HG02759 (cell line): ENCODE data around the gene SLF2.

Experiments used
- ATAC-seq: cut with Tn5 transposase; IDR thresholded peaks from one replicate; pipeline ENCODE4 v1.9.1; 2021; ENCODE audit warnings: mild to moderate bottlenecking, moderate library complexity; ENCODE audit not compliant: unreplicated experiment

Gene SLF2

GRCh38 chr10:100979791-100980272 lies 67.1 kb downstream of the SLF2 start:
- no peak for ATAC-seq

GRCh38 chr10:100980311-100980710 lies 67.5 kb downstream of the SLF2 start:
- no peak for ATAC-seq

DNA sequence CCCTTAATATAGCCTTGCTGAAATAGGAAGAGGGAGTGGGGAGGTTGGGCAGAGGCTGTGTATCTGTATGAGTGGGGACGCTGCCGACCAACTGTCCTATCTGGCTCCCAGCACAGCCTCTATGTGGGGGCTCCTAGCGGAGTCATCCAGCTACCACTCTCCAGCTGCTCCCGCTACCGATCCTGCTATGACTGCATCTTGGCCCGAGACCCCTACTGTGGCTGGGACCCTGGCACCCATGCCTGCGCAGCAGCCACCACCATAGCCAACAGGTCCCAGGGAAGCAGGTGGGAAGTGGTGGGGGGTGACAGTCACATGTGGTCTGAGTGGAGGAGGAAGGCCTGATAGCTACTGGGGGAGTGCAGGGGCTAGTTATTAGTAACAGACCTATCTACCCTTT lies 67.9 kb downstream of the SLF2 start:
- no peak for ATAC-seq

DNA sequence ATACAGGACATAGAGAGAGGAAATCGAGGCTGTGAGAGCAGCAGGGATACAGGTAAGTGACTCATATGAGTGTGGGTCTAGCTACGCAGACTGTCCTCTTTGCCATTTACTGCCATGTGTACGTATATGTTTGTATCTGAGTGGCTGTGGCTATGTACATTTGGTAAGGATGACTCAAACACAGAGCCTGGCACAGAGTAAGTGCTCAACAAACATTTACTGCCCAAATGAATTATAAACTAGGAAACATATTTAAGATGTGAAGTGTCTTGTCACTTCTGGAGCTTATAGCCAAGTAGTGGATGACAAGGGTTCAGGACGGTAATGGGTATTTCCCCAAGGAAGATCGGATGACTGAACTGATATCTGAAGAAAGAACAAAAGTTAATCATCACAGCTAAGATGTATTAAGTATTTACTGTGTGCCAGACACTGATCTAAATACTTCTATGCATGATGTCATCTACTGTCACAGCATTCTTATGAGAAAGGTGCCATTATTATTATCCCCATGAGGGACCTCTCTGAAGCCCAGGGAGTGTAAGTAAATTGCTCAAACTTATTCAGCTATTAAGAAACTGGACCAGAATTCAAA lies 68.5 kb downstream of the SLF2 start:
- no peak for ATAC-seq

DNA sequence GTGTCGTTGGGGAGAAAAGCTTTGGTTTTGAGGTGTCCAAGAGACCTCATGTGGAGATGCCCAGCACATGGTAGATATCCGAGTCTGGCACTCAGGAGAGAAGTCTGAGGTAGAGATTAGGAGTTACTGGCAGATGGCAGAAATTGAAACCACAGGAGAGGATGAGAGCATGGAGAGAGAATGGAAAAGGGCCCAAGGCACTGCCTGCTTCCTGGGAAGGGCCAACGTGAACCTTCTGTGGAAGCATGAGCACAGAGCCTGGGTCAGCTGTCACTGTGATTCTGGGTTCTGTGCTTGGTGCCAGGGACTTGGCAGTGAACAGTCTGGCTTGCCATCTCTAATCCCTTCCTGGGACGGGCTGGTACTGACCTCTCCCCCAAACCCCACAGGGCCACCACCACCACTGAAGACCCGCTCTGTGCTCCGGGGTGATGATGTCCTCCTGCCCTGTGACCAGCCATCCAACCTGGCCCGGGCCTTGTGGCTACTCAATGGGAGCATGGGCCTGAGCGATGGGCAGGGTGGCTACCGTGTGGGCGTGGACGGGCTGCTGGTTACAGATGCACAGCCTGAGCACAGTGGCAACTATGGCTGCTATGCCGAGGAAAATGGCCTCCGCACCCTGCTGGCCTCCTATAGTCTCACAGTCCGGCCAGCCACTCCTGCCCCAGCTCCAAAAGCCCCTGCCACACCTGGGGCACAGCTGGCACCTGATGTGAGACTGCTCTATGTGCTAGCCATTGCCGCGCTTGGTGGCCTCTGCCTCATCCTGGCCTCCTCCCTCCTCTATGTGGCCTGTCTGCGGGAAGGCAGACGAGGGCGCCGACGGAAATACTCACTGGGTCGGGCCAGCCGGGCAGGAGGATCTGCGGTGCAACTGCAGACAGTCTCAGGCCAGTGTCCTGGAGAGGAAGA lies 70.4 kb downstream of the SLF2 start:
- no peak for ATAC-seq

DNA sequence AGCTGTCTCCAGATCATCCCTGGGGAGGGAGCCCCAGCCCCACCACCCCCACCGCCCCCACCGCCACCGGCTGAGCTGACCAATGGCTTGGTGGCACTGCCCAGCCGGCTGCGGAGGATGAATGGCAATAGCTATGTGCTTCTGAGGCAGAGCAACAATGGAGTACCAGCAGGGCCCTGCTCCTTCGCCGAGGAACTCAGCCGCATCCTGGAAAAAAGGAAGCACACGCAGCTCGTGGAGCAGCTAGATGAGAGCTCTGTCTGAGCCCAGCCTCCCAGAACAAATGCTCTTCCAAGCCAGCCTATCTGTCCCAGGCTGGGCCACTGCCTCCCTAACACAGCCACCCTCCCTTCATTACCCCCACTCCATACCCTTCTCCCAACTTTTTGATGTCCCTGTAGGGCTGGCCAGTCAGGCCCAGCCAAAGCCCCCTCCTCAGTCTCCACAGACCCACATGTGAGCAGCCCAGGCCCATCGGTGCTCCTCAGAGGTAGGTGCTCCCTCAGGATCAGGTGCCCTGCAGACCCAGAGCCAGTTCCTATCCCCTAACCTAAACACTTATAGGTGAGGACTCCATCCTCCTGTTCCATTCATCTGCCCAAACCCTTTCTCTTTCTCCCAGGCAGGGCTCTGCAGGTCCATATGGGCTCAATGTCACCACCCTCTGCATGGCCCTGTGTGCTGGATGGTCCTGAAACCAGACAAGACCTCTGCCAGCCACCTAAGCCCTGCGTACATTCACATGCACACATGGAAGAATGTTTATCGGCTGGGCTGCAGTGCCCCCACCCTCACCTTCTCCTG lies 71.3 kb downstream of the SLF2 start:
- ATAC-seq = no peak

DNA sequence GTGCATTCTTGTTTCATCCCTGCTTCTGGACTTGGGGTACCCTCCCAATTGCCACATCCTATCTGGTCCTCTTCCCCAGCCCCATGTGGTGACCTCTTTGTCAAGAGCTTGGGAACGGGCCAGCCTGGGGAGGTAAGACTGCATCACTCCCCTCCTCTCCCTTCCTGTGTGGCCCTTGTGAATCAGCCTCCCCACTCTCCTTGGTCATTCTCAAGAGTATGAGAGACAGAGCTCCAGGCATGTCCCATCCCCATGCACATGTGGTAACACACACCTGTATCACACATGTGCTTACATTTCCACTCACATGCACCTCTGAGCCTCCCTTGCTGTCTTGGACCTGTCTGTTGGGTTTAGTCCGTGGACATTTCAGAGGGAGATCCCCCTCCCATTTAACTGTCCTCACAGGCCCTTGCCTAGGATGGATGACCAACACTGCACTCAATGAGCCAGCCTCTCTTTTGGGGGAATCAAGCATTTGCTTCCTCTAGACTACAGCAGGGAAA lies 72.0 kb downstream of the SLF2 start:
- ATAC-seq = no peak

DNA sequence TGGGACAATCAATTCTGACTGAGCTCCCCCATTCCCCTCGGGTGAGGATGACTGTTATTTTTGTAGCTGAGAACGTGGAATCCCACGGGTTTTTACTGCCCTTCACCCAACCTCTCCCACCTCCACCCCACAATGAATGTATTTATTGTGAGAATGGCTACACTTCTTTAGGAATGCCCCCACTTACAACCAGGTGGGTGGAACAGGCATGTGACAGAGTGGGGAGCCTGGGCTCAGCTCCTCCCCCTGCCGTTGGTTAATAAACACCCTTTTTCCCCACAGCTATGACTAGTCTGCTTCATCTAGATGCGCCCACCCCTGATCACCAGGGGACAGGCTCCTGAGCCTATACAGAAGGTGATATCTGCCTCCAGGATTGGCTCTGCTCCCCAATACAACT lies 72.6 kb downstream of the SLF2 start:
- no peak for ATAC-seq

DNA sequence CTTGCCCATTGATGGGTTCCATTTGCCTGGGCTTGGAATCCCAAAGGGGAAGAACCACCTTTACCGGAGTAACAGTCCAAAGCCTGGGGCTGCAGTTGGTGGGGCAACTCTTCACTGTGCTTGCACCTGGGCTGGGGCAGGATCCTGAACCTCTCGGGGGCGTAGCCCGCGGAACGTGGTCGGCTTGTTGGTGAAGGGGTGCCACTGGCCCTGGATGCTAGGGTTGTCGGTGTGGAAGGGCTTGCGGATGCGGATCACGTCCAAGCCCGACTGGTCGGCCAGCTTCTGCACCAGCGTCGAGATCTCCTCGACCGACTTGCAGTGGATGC lies 73.8 kb downstream of the SLF2 start:
- no peak for ATAC-seq

GRCh38 chr10:100986952-100987684 lies 74.4 kb downstream of the SLF2 start, which contains the start of the genes MRPL43 and TWNK:
MRPL43 (minus strand) TSS chr10:100987497; CDS start chr10:100987443, 54 bp downstream.
TWNK (plus strand) TSS chr10:100987543; CDS start chr10:100988211, 668 bp downstream.
- ATAC-seq = peak; percentile 90

DNA sequence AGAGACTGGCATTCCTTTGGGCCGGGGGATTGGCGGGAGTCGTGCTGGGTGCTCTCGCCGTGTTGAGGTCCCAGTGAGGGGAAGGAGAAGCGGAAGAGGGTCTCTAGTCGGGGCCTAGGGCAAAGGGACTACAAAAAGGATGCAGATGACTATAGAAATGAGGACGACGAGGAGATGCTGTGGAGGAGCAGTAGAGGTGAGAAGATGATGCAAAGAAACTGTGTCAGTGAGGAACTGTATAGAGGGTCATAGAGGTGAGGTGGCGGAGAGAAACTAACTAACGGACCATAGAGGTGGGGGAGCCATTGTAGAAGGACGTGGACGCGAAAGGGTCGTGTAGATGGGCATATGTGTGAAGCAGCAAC lies 74.9 kb downstream of the SLF2 start:
- no peak for ATAC-seq

- no peak for ATAC-seq
Observed at GRCh38 chr10:100988166-100988565, 75.4 kb downstream of the SLF2 start.

DNA sequence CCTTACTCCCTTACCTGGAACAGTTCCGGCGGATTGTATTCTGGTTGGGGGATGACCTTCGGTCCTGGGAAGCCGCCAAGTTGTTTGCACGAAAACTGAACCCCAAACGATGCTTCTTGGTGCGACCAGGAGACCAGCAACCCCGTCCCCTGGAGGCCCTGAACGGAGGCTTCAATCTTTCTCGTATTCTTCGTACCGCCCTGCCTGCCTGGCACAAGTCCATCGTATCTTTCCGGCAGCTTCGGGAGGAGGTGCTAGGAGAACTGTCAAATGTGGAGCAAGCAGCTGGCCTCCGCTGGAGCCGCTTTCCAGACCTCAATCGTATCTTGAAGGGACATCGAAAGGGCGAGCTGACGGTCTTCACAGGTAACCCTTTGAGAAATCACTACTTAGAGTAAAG lies 76.3 kb downstream of the SLF2 start:
- no peak for ATAC-seq

DNA sequence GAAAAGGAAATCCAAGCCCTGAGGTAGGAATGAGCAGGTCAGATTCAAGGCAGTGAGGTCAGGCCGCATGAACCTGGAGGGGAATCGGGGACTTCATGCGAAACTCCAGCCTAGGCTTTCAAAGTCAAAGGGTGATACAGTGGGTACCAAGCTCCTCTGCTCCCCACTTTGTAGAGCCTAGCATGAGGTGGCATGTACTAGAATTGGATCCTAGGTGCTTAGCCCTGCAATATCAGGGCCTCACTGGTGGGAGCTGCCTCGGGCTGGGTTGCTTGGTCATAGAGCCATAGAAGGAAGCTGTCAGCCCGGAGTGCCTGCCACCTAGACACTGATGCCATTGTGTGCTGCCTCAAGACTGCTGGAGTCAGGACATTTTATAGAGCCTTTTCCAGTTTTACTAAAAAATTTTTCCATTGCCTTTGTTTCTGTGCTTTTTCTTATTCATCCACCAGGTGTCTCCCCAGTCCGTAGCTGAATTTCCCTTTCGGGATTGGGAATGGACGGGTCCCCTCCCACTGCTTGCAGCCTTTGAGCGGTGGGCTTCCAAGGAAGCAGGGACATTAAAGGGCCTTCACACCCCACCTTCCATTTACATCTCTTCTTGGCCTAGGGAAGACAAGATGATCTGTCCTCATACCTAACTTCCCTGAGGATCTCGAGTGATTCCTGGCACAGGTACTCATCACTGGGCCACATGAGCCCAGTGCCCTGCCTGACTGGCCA lies 81.4 kb downstream of the SLF2 start:
- ATAC-seq = no peak

GRCh38 chr10:100995181-100995580 lies 82.4 kb downstream of the SLF2 start:
- ATAC-seq = no peak

DNA sequence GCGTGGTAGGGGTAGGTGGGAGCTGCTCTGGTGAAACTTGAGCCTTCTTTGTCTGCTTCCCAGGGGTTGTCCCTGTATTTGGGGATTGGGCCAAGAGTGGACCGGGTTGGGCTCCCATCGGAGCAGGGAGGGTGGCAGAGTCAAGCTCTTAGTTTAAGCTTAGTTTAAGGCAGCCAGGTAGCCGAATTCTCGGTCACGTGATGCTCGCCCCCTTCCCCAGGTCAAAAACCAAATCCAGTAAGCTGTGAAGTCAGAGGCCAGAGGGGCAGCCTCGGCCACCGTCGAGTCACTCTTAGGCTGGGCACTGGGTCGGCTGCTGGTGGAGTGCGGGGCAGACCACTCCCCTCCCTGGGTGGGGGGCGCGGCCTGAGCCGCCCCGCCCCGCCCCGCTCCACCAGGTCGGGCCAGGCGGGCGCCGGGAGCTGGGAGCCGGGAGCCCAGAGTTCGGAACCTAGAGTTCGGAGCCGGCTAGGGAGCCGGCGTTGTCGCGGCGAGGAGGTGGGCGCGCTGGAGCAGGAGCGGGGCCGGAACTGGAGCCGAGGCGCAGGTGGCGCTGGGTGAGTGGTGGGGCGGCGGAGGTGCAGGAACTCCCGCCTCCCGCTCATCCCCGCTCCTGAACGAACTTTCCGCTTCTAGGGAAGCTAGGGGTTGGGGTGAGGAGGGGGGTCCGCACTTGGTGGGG lies 84.1 kb downstream of the SLF2 start:
- ATAC-seq = peak; percentile 17

GRCh38 chr10:100997360-100998182 lies 84.8 kb downstream of the SLF2 start:
- peak; percentile 36 for ATAC-seq

DNA sequence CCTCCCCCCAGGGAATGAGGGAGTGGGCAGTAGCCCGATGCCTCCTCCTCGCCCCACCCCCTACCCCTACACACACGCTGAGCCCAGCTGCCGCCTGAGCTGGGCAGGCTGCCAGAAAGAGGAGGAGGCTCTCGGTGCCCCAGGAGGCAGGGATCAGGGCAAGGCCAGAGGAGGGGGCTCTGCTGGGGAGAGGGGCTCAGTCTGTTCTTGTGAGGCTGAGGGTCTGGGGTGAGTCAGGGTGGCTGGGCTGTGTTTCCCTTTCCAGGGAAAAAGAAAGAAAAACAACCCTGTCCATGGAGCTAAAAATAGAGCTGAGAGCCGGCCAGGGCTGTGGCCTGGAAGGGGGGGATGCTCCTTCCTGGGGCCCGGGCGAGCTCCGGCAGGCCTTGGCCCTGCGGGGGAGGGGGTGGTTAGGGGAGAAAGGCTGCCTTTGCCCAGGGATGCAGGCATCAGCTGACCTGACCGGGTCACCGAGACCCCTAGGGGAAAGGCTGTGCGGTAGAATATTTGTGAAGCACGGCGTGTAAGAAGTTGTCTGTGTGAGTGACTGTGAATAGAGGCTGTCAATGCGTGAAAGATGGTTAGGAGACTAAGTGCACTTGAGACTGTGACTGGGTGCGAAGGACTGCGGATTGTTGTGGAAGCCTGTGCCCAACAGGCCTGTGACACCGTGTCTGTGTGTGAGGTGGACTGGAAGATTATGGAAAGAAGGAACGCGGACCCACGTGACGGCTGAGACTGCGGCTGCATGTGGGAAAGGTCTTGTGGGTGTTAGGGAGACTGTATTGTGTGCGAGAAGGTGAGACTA lies 85.6 kb downstream of the SLF2 start:
- peak; percentile 27 for ATAC-seq
